ENCODE measurements around the gene TRIM15.
A peak's percentile ranks its signal among the peaks of the same experiment; 100 is the strongest.
"Not testable (repeated sequence)": the region's sequence is repeated elsewhere in the genome, so short reads cannot be mapped to it uniquely, and the experiment has no call there.

TRIM15 gene

DNA sequence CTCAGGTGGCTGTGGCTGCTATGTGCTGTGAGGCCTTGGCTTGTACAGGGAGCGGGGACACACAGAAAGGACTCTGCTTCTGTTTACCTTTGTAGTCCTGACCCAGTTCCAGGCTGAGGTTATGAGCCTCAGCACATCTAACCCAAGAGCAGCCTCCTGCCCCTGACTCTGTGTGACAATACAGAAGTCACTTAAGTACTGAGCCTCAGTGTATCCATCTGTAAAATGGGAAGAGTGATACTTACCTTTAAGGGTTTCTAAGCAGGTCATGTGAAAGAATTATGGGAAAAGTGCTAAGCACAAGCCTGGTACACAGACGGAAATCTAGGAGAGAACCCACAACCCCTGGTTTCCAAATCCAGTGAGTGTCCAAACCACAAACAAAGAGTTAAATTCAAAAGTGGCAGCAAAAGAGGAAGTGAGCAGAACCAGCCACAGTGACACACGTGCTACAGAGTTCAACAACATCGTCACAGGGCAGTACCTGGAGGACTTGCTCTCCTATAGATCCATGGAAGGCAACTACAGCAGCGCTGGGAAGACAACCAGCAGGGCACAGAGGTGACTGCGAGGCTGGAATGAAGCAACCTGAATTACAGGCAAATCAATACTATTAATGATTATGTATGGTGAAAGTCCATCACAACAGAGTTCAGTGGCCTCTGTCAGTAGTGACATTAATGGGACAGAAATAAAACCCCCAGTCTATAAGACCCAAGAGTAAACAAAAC, 37.4 kb downstream of the TRIM15 start:
- peak in 1 of 2 donors; percentile 47 for DNase-seq

DNA sequence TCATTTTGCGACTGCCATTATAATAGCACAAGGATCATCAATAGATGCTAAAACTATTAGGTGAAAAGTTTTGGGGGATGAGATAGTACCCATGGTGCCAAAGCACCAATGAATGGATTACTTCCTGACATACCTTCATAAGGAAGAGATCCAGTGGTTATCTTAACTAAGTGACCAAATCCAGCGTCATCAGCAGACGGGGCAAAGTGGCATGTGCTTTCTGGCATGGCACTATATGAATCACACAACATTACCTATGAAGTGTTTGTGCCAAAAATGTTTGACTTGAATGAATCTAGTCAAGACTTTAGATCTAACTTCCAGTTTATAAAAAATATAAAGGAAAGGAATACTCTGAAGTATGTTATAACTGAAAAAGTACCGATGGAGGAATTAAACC, 39.0 kb downstream of the TRIM15 start:
- no peak for DNase-seq

DNA sequence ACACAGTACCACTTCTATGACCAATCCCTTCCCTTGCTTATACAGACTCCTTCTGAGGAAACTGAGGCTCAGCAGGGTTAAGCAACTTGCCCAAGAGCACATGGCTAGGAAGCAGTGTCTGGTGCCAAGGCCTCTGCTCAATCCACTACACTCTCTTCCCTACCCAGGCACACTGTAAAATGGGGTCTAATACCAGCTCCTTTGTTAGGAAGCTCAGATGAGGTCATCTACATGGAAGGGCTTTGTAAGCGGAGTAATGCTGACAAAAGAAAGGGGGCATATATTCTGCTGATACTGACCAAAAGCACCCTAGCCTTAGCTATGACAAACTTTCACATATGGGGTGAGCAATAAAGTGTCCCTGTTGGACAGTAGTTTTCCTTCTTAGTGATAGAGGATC, 40.8 kb downstream of the TRIM15 start:
- DNase-seq = no peak

DNA sequence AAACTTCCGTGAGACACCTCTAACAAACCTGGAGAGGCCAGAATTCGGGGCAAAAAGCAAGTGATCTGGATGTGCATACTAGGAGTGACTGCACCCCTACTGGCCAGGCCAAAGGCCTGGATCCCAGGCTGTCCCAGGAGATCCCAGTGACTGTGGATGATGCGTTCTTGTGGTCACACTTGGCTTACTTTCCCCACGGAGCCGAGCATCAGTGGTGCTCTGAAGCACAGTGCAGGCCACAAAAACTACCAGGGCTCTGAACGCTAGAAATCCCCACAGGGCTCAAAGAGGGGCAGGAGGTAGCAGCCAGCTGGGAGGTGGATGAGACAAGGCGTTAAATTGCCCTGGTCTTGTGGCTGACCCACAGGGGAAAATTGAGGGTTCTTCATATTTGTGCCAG, 42.8 kb downstream of the TRIM15 start:
- DNase-seq = no peak

DNA sequence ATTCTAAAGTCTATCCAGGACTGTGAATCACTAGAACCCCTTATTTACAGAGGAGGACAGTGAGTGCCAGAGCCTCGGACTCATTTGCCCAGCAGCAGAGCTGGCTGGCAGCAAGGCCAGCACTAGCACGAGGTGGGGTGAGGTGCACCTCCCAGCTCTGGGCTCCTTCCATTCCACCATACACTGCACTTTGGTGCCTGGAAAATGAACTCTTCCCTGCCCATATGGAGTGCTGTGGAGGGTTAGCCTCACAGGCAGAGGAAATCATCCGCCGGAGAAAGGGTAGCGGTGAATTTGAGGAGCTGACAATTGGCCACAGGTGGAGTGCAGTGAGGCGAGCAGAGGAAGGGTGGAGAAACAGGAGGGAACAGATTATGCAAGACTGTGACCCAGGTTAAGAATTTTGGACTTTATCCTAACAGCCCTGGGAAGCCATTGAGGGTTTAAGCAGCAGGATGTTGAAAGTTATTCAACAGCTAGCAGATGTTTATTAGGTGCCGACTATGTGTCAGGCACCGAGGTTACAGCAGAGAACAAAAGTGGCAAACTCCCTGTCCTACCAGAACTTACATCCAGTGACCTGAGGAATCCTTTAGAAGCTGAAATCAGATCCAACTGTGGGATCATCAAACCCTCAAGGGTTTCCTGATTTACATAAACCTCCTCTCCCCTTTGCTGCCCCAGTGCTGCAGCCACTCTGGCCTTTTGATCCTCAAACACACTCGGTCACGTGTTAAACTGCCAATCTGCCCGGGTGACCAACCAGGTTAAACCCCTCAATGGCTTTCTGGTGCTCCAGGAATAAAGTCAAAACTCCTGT, 43.7 kb downstream of the TRIM15 start:
- no peak for DNase-seq

DNA sequence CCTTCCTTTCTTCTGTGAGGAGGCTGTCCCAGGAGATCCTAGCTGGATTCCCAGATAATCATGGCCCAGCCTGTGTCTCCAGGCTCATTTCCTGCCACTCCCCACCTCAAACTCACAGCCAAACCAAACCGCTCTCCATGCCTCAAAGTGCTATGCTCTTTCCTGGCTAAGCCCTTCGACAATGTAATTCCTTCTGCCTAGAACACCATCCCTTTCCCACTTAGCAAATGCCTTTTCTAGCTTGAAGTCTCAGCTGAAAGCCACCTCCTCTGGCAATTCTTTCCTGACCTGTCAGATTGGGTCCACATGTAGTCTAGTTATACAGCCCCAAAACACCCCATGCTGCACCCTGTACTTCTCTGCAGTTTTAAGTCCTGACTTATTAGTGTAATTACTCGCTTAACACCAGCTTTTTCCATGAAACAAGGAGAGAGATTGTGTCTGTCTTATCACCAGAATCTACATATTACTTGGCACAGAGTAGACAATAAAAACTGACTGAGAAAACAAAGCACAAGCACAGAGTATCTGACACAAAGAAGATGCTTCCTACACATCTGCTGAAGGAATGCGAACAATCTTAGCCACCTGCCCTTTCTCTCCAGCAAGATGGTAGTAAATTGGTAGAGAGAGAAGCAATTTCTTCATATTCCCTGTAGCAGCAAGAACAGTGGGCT, 44.4 kb downstream of the TRIM15 start:
- DNase-seq = no peak

DNA sequence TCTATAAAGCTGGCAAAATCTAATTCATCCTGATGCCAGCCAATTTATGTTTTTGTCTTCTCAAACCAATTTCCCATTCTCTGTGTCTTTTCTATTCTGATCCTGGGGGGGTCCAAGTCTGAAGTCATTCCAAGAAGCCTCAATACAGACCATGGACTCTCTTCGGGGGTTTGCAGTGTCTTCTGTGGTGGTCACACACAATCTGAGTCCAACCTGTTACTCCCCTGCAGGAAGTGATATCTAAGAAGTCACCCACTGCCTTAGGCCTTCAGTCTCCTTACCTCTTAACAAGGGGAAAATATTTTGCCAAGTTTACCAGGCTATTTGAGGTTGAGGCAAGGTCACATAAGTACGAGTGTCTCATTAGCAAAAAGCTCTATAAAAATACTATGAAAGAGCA, 48.0 kb downstream of the TRIM15 start:
- no peak for DNase-seq

DNA sequence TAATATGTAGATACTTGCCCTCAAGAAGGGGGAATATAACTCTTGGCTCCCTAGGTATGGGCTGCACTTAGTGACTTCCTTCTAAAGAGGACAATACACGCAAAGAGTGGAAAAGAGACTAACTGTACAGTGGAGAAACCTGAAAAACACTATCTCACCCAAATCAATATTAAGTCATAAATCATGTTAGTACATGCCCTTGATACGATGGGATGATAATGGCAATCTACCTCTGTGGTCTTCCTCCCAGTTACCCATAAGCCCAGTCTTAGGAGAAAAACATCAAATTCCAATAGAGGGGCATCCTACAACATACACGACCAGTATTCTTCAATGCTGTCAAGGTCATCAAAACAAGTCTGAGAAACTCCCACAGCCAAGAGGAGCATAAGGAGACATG, 48.6 kb downstream of the TRIM15 start:
- DNase-seq = no peak

DNA sequence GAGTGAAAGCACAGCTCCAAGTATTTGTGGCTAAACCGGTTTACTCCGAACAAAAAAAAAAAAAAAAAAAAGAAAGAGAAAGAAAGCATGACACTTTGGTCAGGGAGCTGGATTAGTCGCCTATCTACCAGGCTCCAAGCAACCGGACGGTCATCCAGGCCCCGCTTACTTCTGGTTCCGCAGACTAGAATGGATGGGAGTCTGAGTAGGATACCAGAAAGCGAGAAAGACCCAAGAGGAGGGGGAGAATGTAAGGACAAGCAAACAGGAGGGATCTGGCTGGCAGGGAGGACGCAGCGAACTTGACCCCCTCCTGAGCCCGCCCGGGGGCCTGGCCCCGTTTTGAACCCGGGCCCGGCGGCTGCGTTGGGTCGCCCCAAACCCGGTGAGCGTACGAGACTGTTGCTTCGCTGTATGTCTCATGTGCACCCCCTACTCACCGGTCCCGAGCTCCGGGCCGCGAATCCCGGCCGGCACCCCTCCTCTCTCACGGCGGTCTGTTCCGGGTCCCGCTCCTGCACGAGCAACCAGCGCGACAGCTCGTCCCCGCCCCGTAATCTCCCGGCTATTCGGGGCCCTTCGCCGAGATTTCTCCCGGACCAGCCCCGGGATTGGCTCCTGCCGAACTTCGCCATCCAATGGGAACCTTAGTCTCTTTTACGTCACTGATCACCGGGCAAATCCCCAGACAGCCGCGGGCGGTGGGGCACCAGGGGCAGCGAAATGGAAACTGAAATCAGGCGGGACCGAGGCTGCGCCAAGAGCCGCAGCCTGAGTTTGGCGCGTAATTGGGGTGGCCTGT, 49.7 kb downstream of the TRIM15 start, which contains the start of gene TRIM26:
TRIM26 (minus strand) TSS at position 542 of the 802 bp plus-strand sequence. CDS start 14,303 bp downstream, outside the sequence.
- DNase-seq = peak; percentile 97 to 98

DNA sequence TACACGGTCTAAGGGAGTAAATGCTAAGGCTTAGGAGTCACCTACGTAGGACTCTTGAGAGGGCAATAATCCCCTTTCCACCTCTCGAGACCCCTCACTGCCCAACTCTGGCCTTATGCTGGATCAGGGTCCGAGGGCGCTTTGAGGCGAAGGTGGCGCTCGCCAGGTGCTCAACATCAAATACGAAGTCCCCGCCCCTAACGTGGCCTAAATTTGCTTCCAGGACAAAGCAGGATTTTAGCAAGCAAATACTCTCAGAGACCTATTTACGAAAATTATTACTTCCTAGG, 50.3 kb downstream of the TRIM15 start:
- DNase-seq = no peak

DNA sequence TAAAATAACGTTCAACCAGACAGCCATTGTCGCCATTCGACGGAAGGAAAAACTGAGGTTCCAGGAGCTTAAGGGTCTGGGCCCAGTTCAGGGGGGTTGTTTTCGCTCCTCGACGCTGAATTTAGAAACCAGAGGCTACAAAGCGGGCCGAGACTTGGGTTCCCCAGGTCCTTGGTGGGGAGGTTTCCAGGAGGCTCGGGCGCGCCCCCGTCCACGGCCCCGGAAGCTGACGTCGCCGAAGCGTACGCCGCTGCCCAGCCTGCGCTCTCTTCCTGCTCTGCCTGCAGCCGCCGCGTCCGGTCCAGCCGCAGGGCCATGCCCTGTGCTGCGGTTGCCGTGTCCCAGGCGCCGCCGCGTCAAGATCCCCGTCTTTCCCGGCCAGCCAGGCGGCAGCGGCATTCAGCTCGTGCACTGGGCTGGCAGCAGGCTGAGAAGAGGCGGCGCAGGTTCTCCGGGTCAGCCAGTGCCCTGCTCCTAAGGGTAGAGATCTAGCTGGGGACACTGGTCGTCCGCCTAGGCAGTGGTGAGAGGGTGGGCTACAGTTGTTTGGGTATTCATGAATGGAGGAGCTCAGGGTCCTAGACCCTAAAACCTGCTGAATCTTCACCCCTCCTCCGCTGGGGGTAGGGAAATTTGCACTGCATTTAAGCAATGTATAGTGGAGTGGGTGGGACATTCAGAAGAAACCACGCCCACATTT, 50.8 kb downstream of the TRIM15 start:
- peak; percentile 79 for DNase-seq

DNA sequence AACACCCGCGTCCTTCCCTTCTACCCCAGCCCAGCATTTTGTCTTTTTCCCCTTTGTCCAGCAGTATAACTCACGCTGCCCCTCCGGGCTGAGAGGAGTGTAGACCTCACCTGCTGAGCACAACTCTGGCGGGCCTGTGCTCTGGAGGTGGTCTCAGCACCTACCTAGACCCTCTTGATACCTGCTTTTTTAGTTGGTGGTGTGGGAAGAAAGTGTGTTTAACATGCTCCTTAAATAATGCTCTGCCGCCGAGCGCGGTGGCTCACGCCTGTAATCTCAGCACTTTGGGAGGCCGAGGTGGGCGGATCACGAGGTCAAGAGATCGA, 51.3 kb downstream of the TRIM15 start:
- DNase-seq = no peak

DNA sequence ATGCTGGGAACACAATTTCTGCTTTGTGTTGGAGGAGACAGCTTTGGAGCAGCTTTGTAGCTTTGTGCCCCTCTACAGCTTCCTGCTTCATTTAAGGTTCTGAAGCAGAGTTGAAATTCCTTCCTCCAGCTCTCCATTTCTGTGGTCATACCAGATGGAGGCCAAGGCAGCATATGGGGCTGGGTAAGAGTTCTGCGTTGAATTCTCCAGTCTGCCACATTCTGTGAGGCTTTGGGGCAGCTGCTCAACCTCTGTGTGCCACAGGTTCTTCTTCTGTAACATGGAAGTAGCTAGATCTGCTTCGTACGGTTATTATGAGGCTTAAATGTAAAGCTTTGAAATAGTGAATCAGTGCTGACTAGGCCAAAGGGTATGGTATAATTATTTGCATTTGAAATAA, 52.8 kb downstream of the TRIM15 start:
- no peak for DNase-seq

DNA sequence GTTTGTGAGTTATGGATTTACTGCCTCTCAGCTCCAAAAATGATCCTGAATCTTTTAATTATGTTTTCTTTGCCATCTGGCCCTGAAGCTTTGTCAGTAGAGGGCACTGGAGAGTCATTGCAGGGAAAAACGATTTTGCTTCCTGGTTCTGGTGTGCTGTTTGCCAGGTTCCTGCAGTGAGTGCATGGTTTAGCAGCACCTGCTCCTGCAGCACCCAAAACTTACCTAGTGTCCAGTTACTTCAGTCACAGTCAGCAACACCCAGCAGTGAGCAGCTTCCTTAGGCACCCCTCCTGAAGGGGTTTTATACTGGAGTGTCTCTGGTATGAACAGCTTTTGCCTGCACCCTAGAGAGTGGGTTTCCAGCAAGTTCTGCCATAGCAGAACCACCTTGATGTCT, 55.9 kb downstream of the TRIM15 start:
- peak; percentile 54 to 72 for DNase-seq

DNA sequence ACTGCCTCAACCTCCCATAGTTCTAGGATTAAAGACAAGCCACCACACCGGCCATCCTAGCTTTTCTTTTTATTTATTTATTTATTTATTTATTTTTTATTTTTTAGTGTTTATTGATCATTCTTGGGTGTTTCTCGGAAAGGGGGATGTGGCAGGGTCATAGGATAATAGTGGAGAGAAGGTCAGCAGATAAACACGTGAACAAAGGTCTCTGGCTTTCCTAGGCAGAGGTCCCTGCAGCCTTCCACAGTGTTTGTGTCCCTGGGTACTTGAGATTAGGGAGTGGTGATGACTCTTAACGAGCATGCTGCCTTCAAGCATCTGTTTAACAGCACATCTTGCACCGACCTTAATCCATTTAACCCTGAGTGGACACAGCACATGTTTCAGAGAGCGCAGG, 58.0 kb downstream of the TRIM15 start:
- DNase-seq = not testable (repeated sequence)

DNA sequence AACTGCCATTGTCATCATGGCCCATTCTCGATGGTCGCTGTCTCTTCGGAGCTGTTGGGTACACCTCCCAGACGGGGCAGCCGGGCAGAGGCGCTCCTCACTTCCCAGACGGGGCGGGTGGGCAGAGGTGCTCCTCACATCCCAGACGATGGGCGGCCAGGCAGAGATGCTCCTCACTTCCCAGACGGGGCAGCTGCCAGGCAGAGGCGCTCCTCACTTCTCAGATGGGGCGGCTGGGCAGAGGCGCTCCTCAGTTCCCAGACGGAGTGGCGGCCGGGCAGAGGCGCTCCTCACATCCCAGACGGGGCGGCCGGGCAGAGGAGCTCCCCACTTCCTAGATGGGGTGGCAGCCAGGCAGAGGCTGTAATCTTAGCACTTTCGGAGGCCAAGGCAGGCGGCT, 58.6 kb downstream of the TRIM15 start:
- DNase-seq = not testable (repeated sequence)
